SJSA1 (cell line): ENCODE results near the gene SCNN1G. TPM values are rescaled to one million over a fixed set of nuclear protein-coding genes. Genes with fewer than 3 reads are reported as not detected.

ENCODE experiments used
- DNase-seq, 2 experiments: peaks; one replicate each; pipeline ENCODE4 v3.0.0-alpha.2; 2015 to 2020; ENCODE audit warnings: low spot score in 2 of 2, low read depth in 1 of 2
- H3K27ac ChIP-seq: fragments of 250-450 bp; sonication (Bioruptor Pico); 2 replicates; pipeline ENCODE4 v1.5.1; 2020; ENCODE audit warnings: mild to moderate bottlenecking, moderate library complexity
- H3K27me3 ChIP-seq: fragments of 250-450 bp; sonication (Bioruptor Pico); replicated peaks from 2 replicates; pipeline ENCODE4 v1.5.1; 2020; ENCODE audit warnings: mild to moderate bottlenecking, moderate library complexity
- H3K36me3 ChIP-seq: fragments of 250-450 bp; sonication (Bioruptor Pico); 2 replicates; pipeline ENCODE4 v1.5.1; 2020; ENCODE audit warnings: mild to moderate bottlenecking
- H3K4me1 ChIP-seq: fragments of 250-450 bp; sonication (Bioruptor Pico); replicated peaks from 2 replicates; pipeline ENCODE4 v1.6.1; 2021; ENCODE audit warnings: mild to moderate bottlenecking
- H3K4me3 ChIP-seq: fragments of 250-450 bp; sonication (Bioruptor Pico); 2 replicates; pipeline ENCODE4 v1.5.1; 2020; ENCODE audit warnings: mild to moderate bottlenecking
- H3K9me3 ChIP-seq: fragments of 250-450 bp; sonication (Bioruptor Pico); replicated peaks from 2 replicates; pipeline ENCODE4 v1.5.1; 2020; ENCODE audit warnings: mild to moderate bottlenecking
- total RNA-seq: library from RNA; depleted of rRNA; stranded (reverse); fragments of >200 nt; shearing (Covaris generic); gene quantifications from 2 replicates; pipeline ENCODE4 v1.2.3, GENCODE V29; 2014

Gene SCNN1G
- total RNA-seq, 1 experiment from 2014 or later = not detected

DNA sequence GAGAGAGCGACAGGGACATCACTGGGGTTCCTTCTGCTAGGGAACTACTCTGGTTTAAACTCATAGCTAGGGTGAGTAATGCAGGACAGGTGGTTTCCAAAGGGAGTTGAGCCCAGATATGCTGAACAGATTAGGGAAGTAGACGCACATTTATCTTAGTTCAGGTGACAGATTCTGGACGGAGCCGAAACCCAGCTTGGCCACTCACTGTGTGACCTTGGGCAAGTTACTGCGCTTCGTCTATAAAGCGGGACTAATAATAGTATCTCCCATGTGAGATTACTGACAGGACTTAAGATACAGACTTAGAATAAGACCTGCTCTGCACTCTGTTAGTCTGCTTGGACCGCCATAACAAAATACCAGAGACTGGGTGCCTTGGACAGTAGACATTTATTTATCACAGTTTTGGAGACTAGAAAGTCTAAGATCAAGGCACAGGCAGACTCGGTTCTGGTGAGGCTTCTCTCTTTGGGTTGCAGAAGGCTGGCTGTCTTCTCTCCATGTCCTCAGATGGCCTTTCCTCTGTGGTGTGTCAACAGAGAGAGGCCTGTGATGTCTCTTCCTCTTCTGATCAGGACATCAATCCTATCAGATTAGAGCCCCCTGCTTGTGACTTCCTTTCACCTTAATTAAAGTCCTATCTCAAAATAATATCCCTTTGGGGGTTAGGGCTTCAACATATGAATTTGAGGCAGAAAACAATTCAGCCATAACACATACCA lies 12.1 kb downstream of the SCNN1G start:
- no peak overlapping the region for H3K27ac ChIP-seq
- no peaks in the 10 kb centered on the region for H3K9me3 ChIP-seq
- no peaks in the 10 kb centered on the region for H3K36me3 ChIP-seq
- no peaks in the 10 kb centered on the region for H3K27me3 ChIP-seq
- DNase-seq = no peak
- no peak overlapping the region for H3K4me3 ChIP-seq
- no peaks in the 10 kb centered on the region for H3K4me1 ChIP-seq

DNA sequence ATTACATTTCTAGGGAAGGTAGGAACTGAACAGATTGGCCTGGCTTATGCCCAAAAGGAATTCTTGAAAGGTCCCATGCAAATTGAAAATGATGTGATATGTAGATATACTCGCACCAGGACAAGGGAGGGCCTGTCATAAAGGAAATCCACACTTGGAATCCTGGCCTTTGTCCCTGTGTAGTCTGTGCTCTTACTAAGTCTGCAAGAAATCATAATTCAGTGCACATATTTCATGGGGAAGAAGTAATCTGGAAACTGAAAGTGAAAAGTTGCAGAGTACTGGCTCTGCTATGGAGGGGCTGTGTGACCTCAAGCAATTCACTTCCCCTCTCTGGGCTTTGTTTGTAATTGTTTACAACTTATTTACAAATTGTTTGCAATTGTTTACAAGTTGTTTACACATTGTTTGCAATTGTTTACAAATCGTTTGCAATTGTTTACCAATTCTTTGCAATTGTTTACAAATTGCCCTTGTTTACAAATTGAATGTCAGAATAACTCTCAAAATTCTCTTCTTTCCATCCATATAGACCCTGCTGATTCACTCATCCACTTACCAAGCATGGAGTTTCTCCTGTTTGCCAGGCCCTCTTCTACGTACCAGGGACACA lies 12.9 kb downstream of the SCNN1G start:
- H3K36me3 ChIP-seq = no peaks in the 10 kb centered on the region
- no peaks in the 10 kb centered on the region for H3K4me1 ChIP-seq
- H3K4me3 ChIP-seq = no peak overlapping the region
- DNase-seq = no peak
- H3K9me3 ChIP-seq = no peaks in the 10 kb centered on the region
- no peaks in the 10 kb centered on the region for H3K27me3 ChIP-seq
- no peak overlapping the region for H3K27ac ChIP-seq

DNA sequence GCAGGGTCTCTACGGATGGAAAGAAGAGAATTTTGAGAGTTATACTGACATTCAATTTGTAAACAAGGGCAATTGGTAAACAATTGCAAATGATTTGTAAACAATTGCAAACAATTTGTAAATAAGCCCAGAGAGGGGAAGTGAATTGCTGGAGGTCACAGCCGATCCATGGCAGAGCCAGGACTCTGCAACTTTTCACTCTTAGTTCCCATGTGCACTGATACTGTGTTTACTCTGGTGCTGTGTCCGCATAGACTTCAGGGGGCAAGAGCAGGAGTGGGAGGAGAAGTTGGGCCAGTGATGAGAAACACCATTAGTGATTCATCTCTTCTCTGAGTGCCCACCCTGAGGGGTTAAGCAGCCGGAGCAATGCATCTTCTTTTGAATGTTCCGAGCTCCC lies 14.0 kb downstream of the SCNN1G start:
- H3K36me3 ChIP-seq = no peaks in the 10 kb centered on the region
- no peak overlapping the region for H3K4me3 ChIP-seq
- no peak for DNase-seq
- no peak overlapping the region for H3K27ac ChIP-seq
- H3K9me3 ChIP-seq = no peaks in the 10 kb centered on the region
- H3K4me1 ChIP-seq = no peaks in the 10 kb centered on the region
- H3K27me3 ChIP-seq = 0 out of 2 replicates have a peak, but pooled peaks cover 3% of the 10 kb centered on the region

DNA sequence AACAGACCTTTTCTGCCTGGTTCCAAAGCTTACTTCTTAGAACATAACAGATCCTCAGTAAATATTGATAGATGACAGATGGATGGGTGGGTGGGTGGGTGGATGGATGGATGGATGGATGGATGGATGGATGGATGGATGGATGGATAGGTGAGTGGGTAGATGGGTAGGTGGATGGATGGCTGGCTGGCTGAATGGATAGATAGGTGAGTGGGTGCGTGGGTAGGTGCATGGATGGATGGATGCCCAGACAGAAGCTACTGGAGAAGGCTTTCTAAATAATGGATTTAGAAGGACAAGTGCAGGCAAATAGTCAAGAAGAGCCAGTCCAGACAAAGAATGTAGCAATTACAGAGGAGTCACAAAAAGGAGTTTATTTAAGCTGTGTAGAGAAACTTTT lies 19.6 kb downstream of the SCNN1G start:
- no peak overlapping the region for H3K4me3 ChIP-seq
- no peak overlapping the region for H3K27ac ChIP-seq
- H3K36me3 ChIP-seq = no peaks in the 10 kb centered on the region
- 0 out of 2 replicates have a peak, but pooled peaks cover 3% of the 10 kb centered on the region for H3K27me3 ChIP-seq
- DNase-seq = no peak
- no peaks in the 10 kb centered on the region for H3K4me1 ChIP-seq
- H3K9me3 ChIP-seq = no peaks in the 10 kb centered on the region

DNA sequence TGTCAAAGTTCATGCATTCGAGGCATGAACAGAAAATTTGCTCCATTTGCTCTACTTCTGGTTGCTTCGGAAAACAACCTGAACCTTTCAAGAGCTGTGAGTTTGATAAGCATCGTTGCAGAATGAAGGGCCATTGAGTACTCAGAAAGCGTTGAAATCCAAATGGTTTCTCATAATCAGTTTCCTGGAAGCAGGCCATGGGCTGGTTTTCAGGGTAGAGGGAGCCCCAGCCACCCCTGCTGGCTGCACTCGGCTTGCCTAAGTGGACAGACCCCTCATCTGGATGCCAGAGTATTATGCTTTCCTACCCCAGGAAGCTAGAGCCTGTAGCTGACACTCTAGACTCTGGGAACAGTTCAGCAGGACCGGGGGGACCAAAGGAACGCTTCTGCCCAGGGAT lies 24.4 kb downstream of the SCNN1G start:
- no peak for DNase-seq
- no peak overlapping the region for H3K27ac ChIP-seq
- no peak overlapping the region for H3K4me3 ChIP-seq

DNA sequence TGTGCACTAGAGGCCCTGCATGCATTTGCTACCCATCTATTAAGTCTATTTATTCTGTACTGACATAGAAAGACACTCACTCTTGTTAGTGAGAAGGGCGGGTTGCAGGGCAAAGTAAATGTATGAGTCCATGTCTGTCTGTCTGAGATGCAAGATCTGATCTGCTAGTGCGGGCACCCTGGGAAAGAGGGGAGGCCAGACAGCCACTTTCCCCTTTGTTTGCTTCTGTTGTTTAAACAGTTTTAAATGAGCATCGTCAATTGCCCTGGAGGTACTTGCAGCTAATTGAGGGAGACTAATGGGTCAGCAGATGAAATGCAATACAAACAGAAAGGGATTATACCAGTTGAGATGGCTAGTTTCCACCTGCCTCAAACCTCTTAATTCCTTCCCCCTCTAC lies 24.9 kb downstream of the SCNN1G start:
- H3K9me3 ChIP-seq = no peaks in the 10 kb centered on the region
- H3K4me1 ChIP-seq = no peaks in the 10 kb centered on the region
- no peaks in the 10 kb centered on the region for H3K36me3 ChIP-seq
- H3K4me3 ChIP-seq = no peak overlapping the region
- no peaks in the 10 kb centered on the region for H3K27me3 ChIP-seq
- DNase-seq = no peak
- H3K27ac ChIP-seq = no peak overlapping the region

More for the DNA sequence above, 24.4 kb downstream of the SCNN1G start:
- no peaks in the 10 kb centered on the region for H3K27me3 ChIP-seq
- no peaks in the 10 kb centered on the region for H3K36me3 ChIP-seq
- H3K4me1 ChIP-seq = no peaks in the 10 kb centered on the region
- H3K9me3 ChIP-seq = no peaks in the 10 kb centered on the region

DNA sequence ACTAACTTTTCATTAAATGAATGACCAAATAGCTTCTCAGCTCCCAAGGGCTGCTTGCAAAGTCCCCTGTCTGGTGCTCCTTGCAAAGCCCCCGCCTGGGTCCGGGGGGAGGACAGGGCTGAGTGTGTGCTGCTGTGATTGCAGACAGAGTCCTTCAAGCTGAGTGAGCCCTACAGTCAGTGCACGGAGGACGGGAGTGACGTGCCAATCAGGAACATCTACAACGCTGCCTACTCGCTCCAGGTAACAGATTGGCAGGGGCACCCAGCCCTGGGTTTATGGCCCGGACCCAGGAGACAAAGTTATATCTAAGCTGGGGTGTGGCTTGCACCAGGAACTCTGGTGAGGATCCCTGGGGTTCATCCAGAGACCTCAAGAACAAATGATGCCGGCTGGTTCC lies 27.1 kb downstream of the SCNN1G start:
- Histone ChIP-seq H3K4me3 (no peak overlapping the region), H3K27me3 (no peaks in the 10 kb centered on the region), H3K27ac (no peak overlapping the region), H3K36me3 (no peaks in the 10 kb centered on the region), H3K9me3 (no peaks in the 10 kb centered on the region), H3K4me1 (no peaks in the 10 kb centered on the region)
- DNase-seq = no peak

DNA sequence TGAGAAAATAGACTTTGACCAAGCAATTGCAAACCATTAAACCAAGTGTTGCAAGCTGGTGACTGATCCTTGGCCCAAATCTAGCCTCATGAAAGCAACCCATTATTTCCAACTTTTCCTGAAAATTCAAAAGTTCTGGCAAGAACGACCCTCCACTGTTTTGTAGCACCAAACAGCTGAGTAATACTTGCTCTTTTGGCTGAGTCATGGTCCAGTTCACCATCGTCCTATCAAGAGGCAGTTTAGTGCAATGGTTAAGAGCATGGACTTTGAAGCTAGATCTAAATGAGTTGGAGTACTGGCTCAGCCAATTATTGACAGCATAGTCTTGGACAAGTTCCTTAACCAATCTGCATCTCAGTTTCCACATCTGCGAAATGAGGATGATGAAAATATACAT lies 31.3 kb downstream of the SCNN1G start:
- Histone ChIP-seq H3K4me1 (no peaks in the 10 kb centered on the region), H3K36me3 (no peaks in the 10 kb centered on the region), H3K27ac (no peak overlapping the region), H3K9me3 (no peaks in the 10 kb centered on the region), H3K4me3 (no peak overlapping the region), H3K27me3 (no peaks in the 10 kb centered on the region)
- no peak for DNase-seq

DNA sequence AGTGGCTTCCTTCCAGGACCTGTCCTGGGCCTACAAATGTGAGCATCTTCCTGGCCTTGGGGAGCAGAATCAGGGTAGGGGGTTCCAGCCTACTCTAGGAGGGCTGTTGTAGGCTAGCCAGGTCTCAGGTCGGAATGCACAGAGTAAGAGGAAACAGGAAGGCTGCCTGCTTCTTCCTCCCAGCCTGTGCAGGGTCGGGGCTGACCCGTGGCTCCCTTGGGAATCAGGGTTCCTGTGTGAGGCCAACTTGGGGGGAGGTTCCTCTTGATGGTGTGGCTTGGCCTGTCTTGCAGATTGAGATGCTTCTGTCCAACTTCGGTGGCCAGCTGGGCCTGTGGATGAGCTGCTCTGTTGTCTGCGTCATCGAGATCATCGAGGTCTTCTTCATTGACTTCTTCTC lies 32.3 kb downstream of the SCNN1G start:
- H3K36me3 ChIP-seq = no peaks in the 10 kb centered on the region
- H3K27ac ChIP-seq = no peak overlapping the region
- no peaks in the 10 kb centered on the region for H3K4me1 ChIP-seq
- no peaks in the 10 kb centered on the region for H3K27me3 ChIP-seq
- H3K9me3 ChIP-seq = no peaks in the 10 kb centered on the region
- no peak overlapping the region for H3K4me3 ChIP-seq
- DNase-seq = no peak

DNA sequence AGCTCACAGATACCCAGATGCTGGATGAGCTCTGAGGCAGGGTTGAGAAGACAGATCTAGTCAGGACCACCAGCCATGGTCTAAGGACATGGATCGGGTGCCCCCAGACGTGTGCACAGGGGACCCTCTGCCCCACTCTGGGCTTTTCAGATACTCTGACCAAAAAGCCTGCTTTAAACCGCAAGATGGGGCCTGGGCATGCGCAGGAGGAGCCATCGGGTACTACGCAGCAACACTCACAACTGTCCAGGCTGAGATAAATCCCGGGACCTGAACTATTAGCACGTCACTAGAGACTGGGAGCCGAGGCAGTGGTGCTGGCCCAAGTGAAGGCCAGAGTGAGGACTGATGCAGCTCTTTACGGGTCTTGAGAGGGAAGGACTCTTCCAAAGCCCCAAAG lies 32.9 kb downstream of the SCNN1G start:
- no peak overlapping the region for H3K4me3 ChIP-seq
- H3K36me3 ChIP-seq = no peaks in the 10 kb centered on the region
- no peak for DNase-seq
- no peaks in the 10 kb centered on the region for H3K9me3 ChIP-seq
- no peaks in the 10 kb centered on the region for H3K27me3 ChIP-seq
- H3K27ac ChIP-seq = no peak overlapping the region
- no peaks in the 10 kb centered on the region for H3K4me1 ChIP-seq

DNA sequence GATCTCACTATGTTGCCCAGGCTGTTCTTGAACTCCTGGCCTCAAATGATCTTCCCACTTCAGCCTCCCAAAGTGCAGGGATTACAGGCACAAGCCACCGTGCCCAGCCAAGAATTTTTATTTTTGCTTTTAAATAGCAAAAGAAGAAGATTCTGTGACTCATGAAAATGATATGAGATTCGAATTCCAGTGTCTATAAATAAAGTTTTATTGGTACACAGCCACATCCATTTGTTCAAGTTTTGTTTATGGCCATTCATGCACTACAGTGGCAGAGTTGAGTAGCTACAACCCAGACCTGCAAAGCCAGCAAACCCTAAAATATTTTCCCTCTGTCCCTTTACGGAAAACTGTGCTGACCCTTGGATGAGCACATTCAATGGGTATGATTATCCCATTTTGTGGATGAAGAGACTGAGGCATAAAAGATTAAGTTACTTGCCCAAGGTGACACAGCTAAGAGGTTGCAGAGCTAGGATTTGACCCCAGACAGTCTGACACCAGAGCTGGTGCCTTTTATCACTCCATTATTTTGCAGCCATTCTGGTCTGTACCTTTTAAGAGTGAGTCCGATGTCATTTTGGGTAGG lies 34.2 kb downstream of the SCNN1G start:
- Histone ChIP-seq H3K27me3 (no peaks in the 10 kb centered on the region), H3K4me1 (no peaks in the 10 kb centered on the region), H3K9me3 (no peaks in the 10 kb centered on the region), H3K4me3 (no peak overlapping the region), H3K27ac (no peak overlapping the region), H3K36me3 (no peaks in the 10 kb centered on the region)
- no peak for DNase-seq

DNA sequence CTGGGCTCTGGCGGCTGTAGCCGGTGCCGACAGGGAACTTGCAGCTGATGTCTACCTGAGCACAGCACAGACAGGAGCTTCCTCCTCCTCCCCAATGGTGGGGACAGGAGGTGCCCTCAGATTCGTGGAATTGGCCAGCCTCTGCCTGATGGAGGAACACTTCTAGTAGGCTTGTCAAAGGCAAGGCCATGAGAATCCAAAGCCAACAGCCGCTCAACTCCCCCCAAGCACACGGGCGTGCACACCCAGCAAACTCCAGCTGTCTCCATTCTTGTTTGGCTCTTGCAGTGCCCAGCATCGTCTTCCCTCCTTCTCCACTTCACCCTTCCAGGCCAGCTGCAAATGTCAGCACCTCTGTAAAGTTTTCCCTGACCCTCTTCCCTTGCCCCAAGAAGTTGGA lies 35.1 kb downstream of the SCNN1G start:
- no peaks in the 10 kb centered on the region for H3K27me3 ChIP-seq
- no peak overlapping the region for H3K4me3 ChIP-seq
- H3K36me3 ChIP-seq = no peaks in the 10 kb centered on the region
- H3K27ac ChIP-seq = no peak overlapping the region
- H3K4me1 ChIP-seq = no peaks in the 10 kb centered on the region
- DNase-seq = no peak
- H3K9me3 ChIP-seq = no peaks in the 10 kb centered on the region

DNA sequence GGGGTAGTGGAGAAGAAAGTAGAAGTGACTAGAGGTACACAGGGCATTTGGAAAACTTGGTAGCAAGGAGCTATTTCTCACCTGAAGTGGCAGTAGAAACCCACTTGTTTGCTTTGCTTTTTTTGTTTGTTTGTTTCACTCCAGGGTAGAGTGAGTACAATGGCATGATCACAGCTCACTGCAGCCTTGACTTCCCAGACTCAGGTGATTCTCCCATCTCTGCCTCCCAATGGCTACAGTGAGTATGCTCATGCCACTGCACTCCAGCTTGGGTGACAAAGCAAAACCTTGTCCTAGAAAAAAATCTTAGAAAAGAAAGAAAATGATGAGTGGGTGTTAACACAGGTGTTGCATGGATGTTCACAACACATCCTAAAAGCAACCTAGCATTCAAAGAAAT lies 40.4 kb downstream of the SCNN1G start:
- Histone ChIP-seq H3K36me3 (no peaks in the 10 kb centered on the region), H3K27ac (no peak overlapping the region), H3K27me3 (no peaks in the 10 kb centered on the region), H3K9me3 (no peaks in the 10 kb centered on the region; the same call in 1 of the 2 replicates), H3K4me1 (no peaks in the 10 kb centered on the region), H3K4me3 (no peak overlapping the region)
- no peak for DNase-seq

DNA sequence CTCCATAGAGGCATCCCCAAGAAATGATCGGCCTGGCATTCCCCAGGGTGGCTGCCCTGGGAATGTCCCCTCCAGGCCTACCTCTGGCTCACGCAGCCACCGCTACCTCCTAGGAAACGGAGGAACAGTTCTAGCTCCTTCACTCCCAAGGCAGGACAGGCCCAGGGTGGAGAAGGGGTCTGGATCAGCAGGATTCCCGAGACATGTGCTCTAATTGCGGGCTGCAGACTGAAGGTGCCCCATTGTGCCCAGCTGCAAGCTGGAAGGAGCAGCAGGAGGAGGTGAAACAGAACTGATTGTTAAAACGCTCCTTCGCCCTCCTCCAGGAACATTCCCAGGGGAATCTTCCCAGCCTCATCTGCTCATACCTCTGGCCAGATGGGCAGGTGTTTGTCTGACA lies 40.8 kb downstream of the SCNN1G start:
- Histone ChIP-seq H3K27me3 (no peaks in the 10 kb centered on the region), H3K9me3 (no peaks in the 10 kb centered on the region; the same call in 1 of the 2 replicates), H3K4me1 (no peaks in the 10 kb centered on the region), H3K36me3 (no peaks in the 10 kb centered on the region), H3K4me3 (no peak overlapping the region), H3K27ac (no peak overlapping the region)
- no peak for DNase-seq
